AML-193 (cell line): ENCODE results near the gene SORL1-AS1.
"Not testable (repeated sequence)": the region's sequence is repeated elsewhere in the genome, so short reads cannot be mapped to it uniquely, and the experiment has no call there.

Experiments
- DNase-seq, 2 experiments: peaks; one replicate each; lab custom pipeline; 2025; lab: John Stamatoyannopoulos, UW

The SORL1-AS1 gene

GRCh38 chr11:121427400-121427744 lies 25.4 kb downstream of the SORL1-AS1 start:
- DNase-seq = no peak

GRCh38 chr11:121426476-121427399 lies 26.0 kb downstream of the SORL1-AS1 start:
- no peak for DNase-seq

- DNase-seq = no peak
Measured at GRCh38 chr11:121425828-121426227, 26.9 kb downstream of the SORL1-AS1 start.

- no peak for DNase-seq
Measured at GRCh38 chr11:121422675-121423074, 30.1 kb downstream of the SORL1-AS1 start.

GRCh38 chr11:121421149-121421901 lies 31.4 kb downstream of the SORL1-AS1 start:
- DNase-seq = peak; percentile 8

- DNase-seq = no peak
Measured at GRCh38 chr11:121420398-121420797, 32.4 kb downstream of the SORL1-AS1 start.

GRCh38 chr11:121419836-121420235 lies 32.9 kb downstream of the SORL1-AS1 start:
- DNase-seq = no peak

GRCh38 chr11:121418625-121419114 lies 34.1 kb downstream of the SORL1-AS1 start:
- DNase-seq = peak; percentile 84 to 90

- no peak for DNase-seq
Measured at GRCh38 chr11:121417607-121418006, 35.2 kb downstream of the SORL1-AS1 start.

GRCh38 chr11:121417055-121417551 lies 35.7 kb downstream of the SORL1-AS1 start:
- peak; percentile 99 for DNase-seq

GRCh38 chr11:121415856-121416255 lies 36.9 kb downstream of the SORL1-AS1 start:
- DNase-seq = no peak

GRCh38 chr11:121414141-121414913 lies 38.4 kb downstream of the SORL1-AS1 start:
- DNase-seq = no peak

GRCh38 chr11:121412711-121413415 lies 39.9 kb downstream of the SORL1-AS1 start:
- DNase-seq = no peak

- no peak for DNase-seq
Measured at GRCh38 chr11:121412000-121412587, 40.7 kb downstream of the SORL1-AS1 start.

- not testable (repeated sequence) for DNase-seq
Measured at GRCh38 chr11:121411330-121411729, 41.4 kb downstream of the SORL1-AS1 start.

GRCh38 chr11:121410041-121410440 lies 42.7 kb downstream of the SORL1-AS1 start:
- not testable (repeated sequence) for DNase-seq

GRCh38 chr11:121408830-121409229 lies 43.9 kb downstream of the SORL1-AS1 start:
- no peak for DNase-seq

- no peak for DNase-seq
Measured at GRCh38 chr11:121406291-121406690, 46.5 kb downstream of the SORL1-AS1 start.

- DNase-seq = peak; percentile 9 to 11
Measured at GRCh38 chr11:121405646-121406045, 47.1 kb downstream of the SORL1-AS1 start.

- DNase-seq = no peak
Measured at GRCh38 chr11:121394785-121395184, 58.0 kb downstream of the SORL1-AS1 start.

GRCh38 chr11:121393855-121394254 lies 58.9 kb downstream of the SORL1-AS1 start:
- no peak for DNase-seq
